OCI-LY7 (cell line): ENCODE measurements around the gene PODNL1.

Source experiments
- EZH2phosphoT487 ChIP-seq: fragments of 200-600 bp; sonication (generic); IDR thresholded peaks from 2 replicates; pipeline ENCODE4 v1.6.1; 2018; ENCODE audit warnings: low read depth, borderline replicate concordance, mild to moderate bottlenecking, mixed run types, antibody characterized with exemption, low read length, moderate library complexity, mixed read lengths
- TF ChIP-seq, protein P1 (sequence below): fragments of 200-600 bp; sonication (generic); conservative IDR thresholded peaks from 2 replicates; pipeline ENCODE4 v1.5.1; 2014; ENCODE audit warnings: mild to moderate bottlenecking, antibody characterized with exemption, low read length, moderate library complexity, mixed read lengths

DNA sequence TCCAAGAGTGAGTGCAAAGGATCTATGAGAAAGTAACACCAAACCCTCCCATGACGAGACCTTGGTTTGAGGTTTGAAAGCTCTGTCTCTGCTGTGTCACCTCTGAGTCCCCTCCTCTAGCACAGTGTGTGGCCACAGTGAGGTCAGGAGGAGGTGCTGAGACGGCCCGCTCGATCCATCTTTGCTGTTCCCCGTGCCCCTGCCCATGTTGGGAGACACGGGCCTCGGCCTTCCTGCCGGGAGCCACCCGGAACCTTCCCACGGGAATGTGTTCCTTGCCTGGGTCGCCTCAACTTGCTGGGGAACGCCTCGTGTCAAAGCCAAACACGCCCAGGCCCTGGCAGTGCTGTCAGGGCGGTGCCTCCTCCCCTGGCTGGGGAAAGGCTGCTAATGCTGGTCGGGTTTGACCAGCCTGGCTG lies 51.2 kb downstream of the PODNL1 start:
- TF ChIP-seq, protein P1, sequence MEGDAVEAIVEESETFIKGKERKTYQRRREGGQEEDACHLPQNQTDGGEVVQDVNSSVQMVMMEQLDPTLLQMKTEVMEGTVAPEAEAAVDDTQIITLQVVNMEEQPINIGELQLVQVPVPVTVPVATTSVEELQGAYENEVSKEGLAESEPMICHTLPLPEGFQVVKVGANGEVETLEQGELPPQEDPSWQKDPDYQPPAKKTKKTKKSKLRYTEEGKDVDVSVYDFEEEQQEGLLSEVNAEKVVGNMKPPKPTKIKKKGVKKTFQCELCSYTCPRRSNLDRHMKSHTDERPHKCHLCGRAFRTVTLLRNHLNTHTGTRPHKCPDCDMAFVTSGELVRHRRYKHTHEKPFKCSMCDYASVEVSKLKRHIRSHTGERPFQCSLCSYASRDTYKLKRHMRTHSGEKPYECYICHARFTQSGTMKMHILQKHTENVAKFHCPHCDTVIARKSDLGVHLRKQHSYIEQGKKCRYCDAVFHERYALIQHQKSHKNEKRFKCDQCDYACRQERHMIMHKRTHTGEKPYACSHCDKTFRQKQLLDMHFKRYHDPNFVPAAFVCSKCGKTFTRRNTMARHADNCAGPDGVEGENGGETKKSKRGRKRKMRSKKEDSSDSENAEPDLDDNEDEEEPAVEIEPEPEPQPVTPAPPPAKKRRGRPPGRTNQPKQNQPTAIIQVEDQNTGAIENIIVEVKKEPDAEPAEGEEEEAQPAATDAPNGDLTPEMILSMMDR: no peak
- TF ChIP-seq EZH2phosphoT487: no peak
